GM12872 (cell line): ENCODE results near the gene ZNF526.

Experiments used
- CTCF ChIP-seq: IDR thresholded peaks from 3 replicates; pipeline ENCODE4 v1.5.1; 2011; ENCODE audit warnings: low read depth, mild to moderate bottlenecking, low read length, moderate library complexity; ENCODE audit not compliant: insufficient read depth

ZNF526 gene, protein sequence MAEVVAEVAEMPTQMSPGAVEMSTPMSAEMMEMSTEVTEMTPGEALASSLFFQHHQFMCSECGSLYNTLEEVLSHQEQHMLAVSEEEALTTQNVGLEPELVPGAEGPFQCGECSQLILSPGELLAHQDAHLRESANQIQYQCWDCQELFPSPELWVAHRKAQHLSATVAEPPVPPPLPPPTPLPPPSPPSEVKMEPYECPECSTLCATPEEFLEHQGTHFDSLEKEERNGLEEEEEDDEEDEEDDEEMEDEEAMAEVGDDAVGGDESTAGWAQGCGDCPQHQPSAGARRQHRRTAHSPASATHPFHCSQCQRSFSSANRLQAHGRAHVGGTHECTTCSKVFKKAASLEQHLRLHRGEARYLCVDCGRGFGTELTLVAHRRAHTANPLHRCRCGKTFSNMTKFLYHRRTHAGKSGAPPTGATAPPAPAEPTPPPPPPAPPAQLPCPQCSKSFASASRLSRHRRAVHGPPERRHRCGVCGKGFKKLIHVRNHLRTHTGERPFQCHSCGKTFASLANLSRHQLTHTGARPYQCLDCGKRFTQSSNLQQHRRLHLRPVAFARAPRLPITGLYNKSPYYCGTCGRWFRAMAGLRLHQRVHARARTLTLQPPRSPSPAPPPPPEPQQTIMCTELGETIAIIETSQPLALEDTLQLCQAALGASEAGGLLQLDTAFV

GRCh38 chr19:42219812-42220750 lies at the start of gene ZNF526:
TSS of gene ZNF526 (plus strand) at chr19:42220312. CDS start at chr19:42224404, 4,092 bp downstream.
- no peak for TF ChIP-seq CTCF

- no peak for TF ChIP-seq CTCF
Measured at GRCh38 chr19:42170715-42171114, 49.4 kb upstream of the ZNF526 start.

DNA sequence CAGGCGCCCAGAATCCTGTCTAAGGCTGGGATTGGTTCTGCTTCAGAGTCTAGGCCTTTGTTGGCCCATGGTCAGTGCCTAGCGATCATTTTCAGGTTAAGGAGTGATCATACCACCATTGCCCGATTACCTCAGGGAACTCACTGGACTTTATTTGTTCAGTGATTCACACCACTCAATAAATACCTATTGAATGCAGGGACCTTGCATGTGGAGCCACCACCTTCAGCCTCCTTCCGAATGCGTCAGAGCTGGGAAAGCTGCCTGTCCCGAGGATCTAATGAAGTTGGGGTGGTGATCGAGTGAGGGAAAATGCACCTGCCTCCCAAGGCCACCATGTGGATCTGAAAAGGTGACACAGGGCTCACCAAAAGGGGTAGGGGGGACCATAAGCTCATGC lies 47.9 kb upstream of the ZNF526 start:
- no peak for TF ChIP-seq CTCF

GRCh38 chr19:42173695-42174094 lies 46.4 kb upstream of the ZNF526 start:
- no peak for TF ChIP-seq CTCF

DNA sequence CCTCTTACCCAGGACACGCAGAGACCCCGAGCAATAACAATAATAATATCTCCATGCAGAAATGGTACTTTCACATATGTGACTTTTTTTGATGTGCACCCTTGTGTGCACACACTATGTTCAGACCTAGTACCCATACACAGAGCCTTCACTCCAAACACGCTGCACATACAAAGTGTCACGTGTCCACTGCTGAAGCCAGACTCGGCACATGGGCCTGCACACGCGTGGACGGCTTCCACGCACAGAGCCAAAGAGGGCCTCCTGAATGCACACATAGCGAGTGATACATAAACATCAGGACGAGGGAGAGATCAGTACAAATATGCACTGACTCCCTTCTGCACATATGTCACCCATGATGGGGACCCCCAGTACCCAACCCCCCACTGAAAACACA lies 45.9 kb upstream of the ZNF526 start:
- no peak for TF ChIP-seq CTCF

DNA sequence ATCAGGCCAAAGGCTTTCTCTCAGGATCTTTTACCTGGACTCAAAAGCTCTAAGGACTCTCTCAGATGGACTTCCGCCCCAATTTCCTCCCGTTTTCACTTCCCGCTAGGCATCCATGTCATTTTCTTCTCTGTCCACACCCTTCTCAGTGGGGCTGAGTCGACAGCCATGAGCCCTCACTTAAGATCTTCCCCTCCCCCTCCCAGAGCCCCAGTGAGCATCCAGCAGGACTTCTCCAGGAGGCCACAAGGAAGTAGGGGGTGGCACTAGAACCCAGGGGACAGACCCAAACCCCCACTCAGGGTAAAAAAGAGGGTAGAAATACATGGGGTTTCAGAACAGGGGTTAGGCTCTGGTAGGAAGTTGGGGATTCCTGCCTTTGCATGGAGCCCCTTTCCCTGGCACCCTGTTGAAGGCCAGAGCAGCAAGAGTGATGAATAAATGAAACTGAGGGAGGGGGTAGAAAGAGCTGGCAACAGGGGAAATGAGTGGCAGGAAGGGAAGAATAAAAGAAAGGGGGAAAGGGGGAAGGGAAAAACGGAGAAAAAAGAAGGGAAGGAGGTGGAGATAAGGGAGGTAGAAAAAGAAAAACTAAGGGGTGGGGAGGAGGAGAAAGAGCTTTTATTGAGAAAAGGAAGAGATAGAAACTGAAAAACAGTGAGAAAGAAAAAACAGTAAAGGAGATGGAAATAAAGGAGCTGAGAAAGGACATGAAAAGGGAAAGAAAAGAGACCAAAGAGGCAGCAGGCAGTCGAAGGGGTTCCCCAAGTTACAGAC lies 45.0 kb upstream of the ZNF526 start:
- no peak for TF ChIP-seq CTCF
